HepG2 (cell line): ENCODE results near the gene SEMA3F.

Experiments
- AHDC1 ChIP-seq: sonication (generic); formaldehyde crosslinking; IDR thresholded peaks from 2 replicates; pipeline ENCODE4 v1.5.1; 2020; ENCODE audit warnings: mild to moderate bottlenecking, missing genetic modification reagents, borderline replicate concordance
- ATF2 ChIP-seq: sonication (generic); formaldehyde crosslinking; IDR thresholded peaks from 2 replicates; pipeline ENCODE4 v1.4.0; 2020; ENCODE audit warnings: missing genetic modification reagents
- CTCF ChIP-seq: sonication (generic); formaldehyde crosslinking; IDR thresholded peaks from 2 replicates; pipeline ENCODE4 v1.5.0; 2020; ENCODE audit warnings: mild to moderate bottlenecking, missing genetic modification reagents, moderate library complexity
- FOXP1 ChIP-seq, 2 experiments: fragments of 450-650 bp in 1 of 2; IDR thresholded peaks; 2 replicates each; pipeline ENCODE4 v1.6.1; 2017 to 2018; ENCODE audit warnings: antibody characterized with exemption in 1 of 2
- HBP1 ChIP-seq: IDR thresholded peaks from 2 replicates; pipeline ENCODE4 v1.6.1; 2016; ENCODE audit warnings: low read depth, control low read depth
- REST ChIP-seq, 2 experiments: IDR thresholded peaks; 2 replicates each; pipeline ENCODE4 v1.6.1; 2011 to 2012; ENCODE audit warnings: low read length in 2 of 2, borderline replicate concordance in 1 of 2, low read depth in 1 of 2, mild to moderate bottlenecking in 1 of 2, moderate library complexity in 1 of 2
- USF2 ChIP-seq, 2 experiments: sonication (generic) in 1 of 2; formaldehyde crosslinking in 1 of 2; IDR thresholded peaks; 2 replicates each; pipeline versions ENCODE4 v1.5.1 to v1.6.1; 2011 to 2020; ENCODE audit warnings: borderline replicate concordance in 1 of 2, low read depth in 1 of 2, low read length in 1 of 2, mild to moderate bottlenecking in 1 of 2, missing genetic modification reagents in 1 of 2, moderate library complexity in 1 of 2
- ZBTB37 ChIP-seq: sonication (generic); formaldehyde crosslinking; IDR thresholded peaks from 2 replicates; pipeline ENCODE4 v1.4.0; 2020; ENCODE audit warnings: mild to moderate bottlenecking, missing genetic modification reagents
- ZFP36 ChIP-seq: fragments of 150-350 bp; IDR thresholded peaks from 2 replicates; pipeline ENCODE4 v1.6.1; 2018; ENCODE audit warnings: borderline replicate concordance, low read length, low read depth; ENCODE audit not compliant: partially characterized antibody
- ZNF12 ChIP-seq: sonication (generic); formaldehyde crosslinking; IDR thresholded peaks from 2 replicates; pipeline ENCODE4 v1.5.0; 2020; ENCODE audit warnings: missing genetic modification reagents
- ZNF672 ChIP-seq: sonication (generic); formaldehyde crosslinking; IDR thresholded peaks from 2 replicates; pipeline ENCODE4 v1.8.1; 2022; ENCODE audit warnings: missing genetic modification reagents

- TF ChIP-seq REST (IDR thresholded peaks at IDR 0.05; ENCODE audit: borderline replicate concordance in 1 of 2, low read depth in 1 of 2, low read length in 2 of 2) (no peak), ZBTB37 (CRISPR knock-in tag) (no peak), CTCF (no peak), USF2 (IDR thresholded peaks at IDR 0.05; ENCODE audit: low read depth, low read length) (no peak), USF2 (CRISPR knock-in tag; IDR thresholded peaks at IDR 0.05; ENCODE audit: borderline replicate concordance) (no peak), HBP1 (CRISPR knock-in tag) (no peak), ZFP36 (no peak), AHDC1 (no peak), ZNF672 (no peak), ZNF12 (CRISPR knock-in tag) (no peak), ATF2 (CRISPR knock-in tag) (no peak), FOXP1 (IDR thresholded peaks at IDR 0.05) (no peak), FOXP1 (CRISPR knock-in tag; IDR thresholded peaks at IDR 0.05) (no peak)
Measured at GRCh38 chr3:50168388-50168787, 13.3 kb downstream of the SEMA3F start.
